HepG2 (cell line): ENCODE data around the gene EBF4. TPM values are rescaled to one million over a fixed set of nuclear protein-coding genes. Genes with fewer than 3 reads are reported as not detected.
A peak's percentile ranks its signal among the peaks of the same experiment; 100 is the strongest.

ENCODE experiments used
- ASH2L ChIP-seq: fragments of 300-600, 200-600 bp; sonication (generic); IDR thresholded peaks from 2 replicates; pipeline ENCODE4 v1.7.0; 2017; ENCODE audit warnings: low read depth, mild to moderate bottlenecking, moderate library complexity, mixed read lengths, low read length; ENCODE audit not compliant: insufficient read length
- ERF ChIP-seq: IDR thresholded peaks from 2 replicates; pipeline ENCODE4 v1.6.1; 2018; ENCODE audit warnings: missing biosample characterization, missing genetic modification reagents
- FOSL2 ChIP-seq: sonication (generic); formaldehyde crosslinking; IDR thresholded peaks from 2 replicates; pipeline ENCODE4 v1.4.0; 2020; ENCODE audit warnings: missing genetic modification reagents
- KDM2A ChIP-seq: sonication (generic); formaldehyde crosslinking; IDR thresholded peaks from 2 replicates; pipeline ENCODE4 v1.4.0; 2020; ENCODE audit warnings: low read depth, missing genetic modification reagents, borderline replicate concordance
- NAIF1 ChIP-seq: sonication (generic); formaldehyde crosslinking; IDR thresholded peaks from 2 replicates; pipeline ENCODE4 v1.5.0; 2020; ENCODE audit warnings: mild to moderate bottlenecking, missing genetic modification reagents, borderline replicate concordance
- RXRB ChIP-seq: IDR thresholded peaks from 2 replicates; pipeline ENCODE4 v1.6.1; 2016; ENCODE audit warnings: borderline replicate concordance, missing genetic modification reagents, missing compliant biosample characterization
- SMARCE1 ChIP-seq: fragments of 450-650 bp; IDR thresholded peaks from 2 replicates; pipeline ENCODE4 v1.6.1; 2017; ENCODE audit warnings: borderline replicate concordance
- TEAD2 ChIP-seq: sonication (generic); formaldehyde crosslinking; IDR thresholded peaks from 2 replicates; pipeline ENCODE4 v1.9.0; 2021; ENCODE audit warnings: missing genetic modification reagents
- TSC22D2 ChIP-seq: sonication (generic); formaldehyde crosslinking; IDR thresholded peaks from 2 replicates; pipeline ENCODE4 v1.5.1; 2020; ENCODE audit warnings: missing genetic modification reagents, mild to moderate bottlenecking, borderline replicate concordance
- ZBTB20 ChIP-seq: sonication (generic); formaldehyde crosslinking; IDR thresholded peaks from 2 replicates; pipeline ENCODE4 v1.8.1; 2023; ENCODE audit warnings: missing genetic modification reagents, low read depth, mild to moderate bottlenecking, borderline replicate concordance
- ZNF264 ChIP-seq: sonication (generic); formaldehyde crosslinking; IDR thresholded peaks from 2 replicates; pipeline ENCODE4 v1.4.0; 2020; ENCODE audit warnings: missing genetic modification reagents
- ZNF383 ChIP-seq: sonication (generic); formaldehyde crosslinking; IDR thresholded peaks from 2 replicates; pipeline ENCODE4 v1.4.0; 2020; ENCODE audit warnings: missing genetic modification reagents, mild to moderate bottlenecking, borderline replicate concordance
- ZNF75D ChIP-seq: sonication (generic); formaldehyde crosslinking; IDR thresholded peaks from 2 replicates; pipeline ENCODE4 v1.8.1; 2023; ENCODE audit warnings: missing genetic modification reagents, mild to moderate bottlenecking, borderline replicate concordance
- polyA plus RNA-seq, 8 experiments: library from polyadenylated mRNA; depleted of rRNA in 3 of 8; stranded (reverse) in 7 of 8; unstranded in 1 of 8; fragments of >200 nt; fragmentation: Illumina TruSeq in 4 of 8; extraction: Trizol in 4 of 8; gene quantifications; 2 replicates each; pipeline versions ENCODE4 v1.2.1 to v1.2.3, GENCODE V29; 2011 to 2016; ENCODE audit warnings: low read depth in 4 of 8, missing spikeins in 1 of 8, mixed read lengths in 1 of 8; ENCODE audit not compliant: insufficient read depth in 1 of 8
- total RNA-seq, 5 experiments: library from RNA; depleted of rRNA; stranded (reverse); fragments of >200 nt; fragmentation: Illumina TruSeq; extraction: Trizol; gene quantifications; 2 replicates each; pipeline ENCODE4 v1.2.3, GENCODE V29; 2016; ENCODE audit warnings: low read depth in 1 of 5
- TF ChIP-seq, protein P1 (sequence below): sonication (generic); formaldehyde crosslinking; IDR thresholded peaks from 2 replicates; pipeline ENCODE4 v1.9.0; 2021; ENCODE audit warnings: missing genetic modification reagents, mild to moderate bottlenecking, borderline replicate concordance
- TF ChIP-seq, protein P2 (sequence below): sonication (generic); formaldehyde crosslinking; IDR thresholded peaks from 2 replicates; pipeline ENCODE4 v1.5.0; 2020; ENCODE audit warnings: mild to moderate bottlenecking, missing genetic modification reagents, moderate library complexity
- TF ChIP-seq, protein P3 (sequence below): IDR thresholded peaks from 2 replicates; pipeline ENCODE4 v1.6.1; 2016; ENCODE audit warnings: missing genetic modification reagents, missing compliant biosample characterization

EBF4 gene
- total and polyA plus RNA-seq, 2 of the 13 experiments (the other 11 are each of a cell fraction or from before 2014, with no cell fraction given): 0.84 to 2.2 TPM

DNA sequence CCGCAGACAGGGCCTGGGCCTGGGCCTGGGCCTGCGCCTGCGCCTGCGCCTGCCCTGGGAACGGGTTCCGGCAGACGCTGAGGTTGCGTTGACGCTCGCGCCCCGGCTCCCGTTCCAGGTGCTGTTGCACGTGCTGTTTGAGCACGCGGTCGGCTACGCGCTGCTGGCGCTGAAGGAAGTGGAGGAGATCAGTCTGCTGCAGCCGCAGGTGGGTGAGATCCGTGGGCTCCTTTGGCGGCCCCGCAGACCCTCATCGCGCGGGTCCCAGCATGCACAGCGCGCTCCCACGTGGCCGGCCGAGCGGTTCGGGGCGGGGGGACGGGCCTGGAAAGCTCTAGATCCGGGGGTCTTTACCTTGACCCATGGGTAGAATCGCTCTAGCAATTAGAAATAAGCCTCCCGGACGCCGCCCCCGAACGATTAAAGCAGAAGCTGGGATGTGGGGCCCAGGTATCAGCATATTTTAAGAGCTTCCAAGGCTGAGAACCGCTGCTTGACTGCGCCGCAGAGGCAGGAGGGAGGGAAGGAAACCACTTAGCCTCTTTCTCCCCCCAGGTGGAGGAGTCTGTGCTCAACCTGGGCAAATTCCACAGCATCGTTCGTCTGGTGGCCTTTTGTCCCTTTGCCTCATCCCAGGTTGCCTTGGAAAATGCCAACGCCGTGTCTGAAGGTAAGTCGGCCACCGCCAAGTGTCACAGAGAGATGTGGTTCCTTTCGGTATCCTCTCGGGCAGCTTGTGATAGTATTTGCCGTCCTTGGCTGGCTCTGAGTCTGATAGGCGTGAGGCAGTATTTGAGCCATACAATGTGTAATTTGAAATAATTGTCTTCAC, 39.6 kb upstream of the EBF4 start (continued):
- TF ChIP-seq, protein P1, sequence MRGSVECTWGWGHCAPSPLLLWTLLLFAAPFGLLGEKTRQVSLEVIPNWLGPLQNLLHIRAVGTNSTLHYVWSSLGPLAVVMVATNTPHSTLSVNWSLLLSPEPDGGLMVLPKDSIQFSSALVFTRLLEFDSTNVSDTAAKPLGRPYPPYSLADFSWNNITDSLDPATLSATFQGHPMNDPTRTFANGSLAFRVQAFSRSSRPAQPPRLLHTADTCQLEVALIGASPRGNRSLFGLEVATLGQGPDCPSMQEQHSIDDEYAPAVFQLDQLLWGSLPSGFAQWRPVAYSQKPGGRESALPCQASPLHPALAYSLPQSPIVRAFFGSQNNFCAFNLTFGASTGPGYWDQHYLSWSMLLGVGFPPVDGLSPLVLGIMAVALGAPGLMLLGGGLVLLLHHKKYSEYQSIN: 0 out of 2 replicates have a peak, but pooled peaks have one; percentile 35
- TF ChIP-seq FOSL2 (0 out of 2 replicates have a peak, but pooled peaks have one; percentile 20), RXRB (0 out of 2 replicates have a peak, but pooled peaks have one; percentile 7), ZNF383 (CRISPR knock-in tag) (0 out of 2 replicates have a peak, but pooled peaks have one; percentile 93), TEAD2 (0 out of 2 replicates have a peak, but pooled peaks have one; percentile 43), ZNF264 (CRISPR knock-in tag) (peak; percentile 75), ZNF75D (CRISPR knock-in tag) (no peak; the same call in 1 of the 2 replicates), NAIF1 (CRISPR knock-in tag) (0 out of 2 replicates have a peak, but pooled peaks have one; percentile 36), ERF (CRISPR knock-in tag) (peak; percentile 8; the same call in 1 of the 2 replicates), TSC22D2 (CRISPR knock-in tag) (0 out of 2 replicates have a peak, but pooled peaks have one; percentile 19), ZBTB20 (CRISPR knock-in tag) (peak; percentile 54), KDM2A (CRISPR knock-in tag) (peak; percentile 41; the same call in 1 of the 2 replicates), ASH2L (peak; percentile 95), SMARCE1 (no peak)
- TF ChIP-seq, protein P2, sequence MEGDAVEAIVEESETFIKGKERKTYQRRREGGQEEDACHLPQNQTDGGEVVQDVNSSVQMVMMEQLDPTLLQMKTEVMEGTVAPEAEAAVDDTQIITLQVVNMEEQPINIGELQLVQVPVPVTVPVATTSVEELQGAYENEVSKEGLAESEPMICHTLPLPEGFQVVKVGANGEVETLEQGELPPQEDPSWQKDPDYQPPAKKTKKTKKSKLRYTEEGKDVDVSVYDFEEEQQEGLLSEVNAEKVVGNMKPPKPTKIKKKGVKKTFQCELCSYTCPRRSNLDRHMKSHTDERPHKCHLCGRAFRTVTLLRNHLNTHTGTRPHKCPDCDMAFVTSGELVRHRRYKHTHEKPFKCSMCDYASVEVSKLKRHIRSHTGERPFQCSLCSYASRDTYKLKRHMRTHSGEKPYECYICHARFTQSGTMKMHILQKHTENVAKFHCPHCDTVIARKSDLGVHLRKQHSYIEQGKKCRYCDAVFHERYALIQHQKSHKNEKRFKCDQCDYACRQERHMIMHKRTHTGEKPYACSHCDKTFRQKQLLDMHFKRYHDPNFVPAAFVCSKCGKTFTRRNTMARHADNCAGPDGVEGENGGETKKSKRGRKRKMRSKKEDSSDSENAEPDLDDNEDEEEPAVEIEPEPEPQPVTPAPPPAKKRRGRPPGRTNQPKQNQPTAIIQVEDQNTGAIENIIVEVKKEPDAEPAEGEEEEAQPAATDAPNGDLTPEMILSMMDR (CRISPR knock-in tag): no peak
- TF ChIP-seq, protein P3, sequence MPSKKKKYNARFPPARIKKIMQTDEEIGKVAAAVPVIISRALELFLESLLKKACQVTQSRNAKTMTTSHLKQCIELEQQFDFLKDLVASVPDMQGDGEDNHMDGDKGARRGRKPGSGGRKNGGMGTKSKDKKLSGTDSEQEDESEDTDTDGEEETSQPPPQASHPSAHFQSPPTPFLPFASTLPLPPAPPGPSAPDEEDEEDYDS (CRISPR knock-in tag): no peak; the same call in 1 of the 2 replicates
